Gastrocnemius medialis (tissue), 4 donors: ENCODE results near the gene KCNK18. TPM values are rescaled to one million over a fixed set of nuclear protein-coding genes. Genes with fewer than 3 reads are reported as not detected.

Experiments
- ATAC-seq, 2 donors: fragments of 150-250 bp; one replicate each; pipeline ENCODE4 v1.9.1; 2016
- DNase-seq, 2 donors: peaks; one replicate each; pipeline ENCODE4 v3.0.0-alpha.2; 2019
- H3K27ac ChIP-seq, 4 donors: fragments of 200-600 bp; sonication (generic); 1 replicate in 1 of 4; 2 replicates in 3 of 4; pipeline ENCODE4 v1.5.1; 2016 to 2018; ENCODE audit warnings: mild to moderate bottlenecking in 2 of 4, moderate library complexity in 1 of 4
- H3K27me3 ChIP-seq, 3 donors: fragments of 200-600 bp; sonication (generic) in 2 of 3; 1 replicate in 1 of 3; 2 replicates in 2 of 3; pipeline versions ENCODE4 v1.5.1 to v1.6.0; 2016 to 2019; ENCODE audit warnings: mild to moderate bottlenecking in 1 of 3, moderate library complexity in 1 of 3
- H3K36me3 ChIP-seq, 2 donors: fragments of 200-600 bp; sonication (generic) in 1 of 2; one replicate each; pipeline ENCODE4 v1.5.1; 2017 to 2018
- H3K4me1 ChIP-seq, 2 donors: fragments of 200-600 bp; sonication (generic) in 1 of 2; one replicate each; pipeline ENCODE4 v1.5.1; 2016 to 2017; ENCODE audit warnings: mild to moderate bottlenecking in 2 of 2
- H3K4me3 ChIP-seq, 4 donors: fragments of 200-600 bp; sonication (generic) in 3 of 4; 1 replicate in 1 of 4; 2 replicates in 3 of 4; pipeline ENCODE4 v1.5.1; 2016 to 2019; ENCODE audit warnings: mild to moderate bottlenecking in 2 of 4
- H3K9me3 ChIP-seq, 3 donors: fragments of 200-600 bp; sonication (generic) in 2 of 3; 1 replicate in 1 of 3; 2 replicates in 2 of 3; pipeline ENCODE4 v1.5.1; 2016 to 2019
- POLR2A ChIP-seq, 2 donors: fragments of 450-650 bp; IDR thresholded peaks; one replicate each; pipeline ENCODE4 v1.6.1; 2017; ENCODE audit warnings: antibody characterized with exemption in 2 of 2, mild to moderate bottlenecking in 2 of 2, moderate library complexity in 2 of 2
- in situ Hi-C, 4 donors: fragments of 200-750 bp; cut with MboI; loops; one replicate each; pipeline versions ENCODE4 v1.15.0 to v1.8.0; 2017; ENCODE audit warnings: low sequenced_read_pairs in 4 of 4
- intact Hi-C: fragments of 100-400 bp; cut with DNase I; formaldehyde crosslinking; loops from one replicate; pipeline ENCODE4 v1.15.1; 2023; ENCODE audit warnings: low total_unique reads
- total RNA-seq, 4 donors: library from RNA; depleted of rRNA; stranded (reverse); fragments of >200 nt; gene quantifications; one replicate each; pipeline versions ENCODE4 v1.1.0 to v1.2.3, GENCODE V29; 2016
- TF ChIP-seq, protein P1 (sequence below), 5 experiments: fragments of 450-650 bp in 3 of 5; fragments of 200-600 bp in 2 of 5; sonication (generic) in 2 of 5; IDR thresholded peaks in 4 of 5; conservative IDR thresholded peaks in 1 of 5; 1 replicate in 4 of 5; 2 replicates in 1 of 5; pipeline ENCODE4 v1.5.1; 2016 to 2019; ENCODE audit warnings: antibody characterized with exemption in 5 of 5, mild to moderate bottlenecking in 3 of 5, moderate library complexity in 3 of 5

KCNK18 gene
- total RNA-seq, 4 donors from 2014 or later = not detected

GRCh38 chr10:117201826-117202225, 4.5 kb downstream of the KCNK18 start:
- Histone ChIP-seq H3K36me3 (no peaks in the 10 kb centered on the region), H3K4me3 (no peak overlapping the region), H3K9me3 (no peaks in the 10 kb centered on the region), H3K27me3 (no peaks in the 10 kb centered on the region), H3K27ac (no peak overlapping the region), H3K4me1 (no peaks in the 10 kb centered on the region)
- no peak for TF ChIP-seq POLR2A (IDR thresholded peaks at IDR 0.05)
- TF ChIP-seq, protein P1, sequence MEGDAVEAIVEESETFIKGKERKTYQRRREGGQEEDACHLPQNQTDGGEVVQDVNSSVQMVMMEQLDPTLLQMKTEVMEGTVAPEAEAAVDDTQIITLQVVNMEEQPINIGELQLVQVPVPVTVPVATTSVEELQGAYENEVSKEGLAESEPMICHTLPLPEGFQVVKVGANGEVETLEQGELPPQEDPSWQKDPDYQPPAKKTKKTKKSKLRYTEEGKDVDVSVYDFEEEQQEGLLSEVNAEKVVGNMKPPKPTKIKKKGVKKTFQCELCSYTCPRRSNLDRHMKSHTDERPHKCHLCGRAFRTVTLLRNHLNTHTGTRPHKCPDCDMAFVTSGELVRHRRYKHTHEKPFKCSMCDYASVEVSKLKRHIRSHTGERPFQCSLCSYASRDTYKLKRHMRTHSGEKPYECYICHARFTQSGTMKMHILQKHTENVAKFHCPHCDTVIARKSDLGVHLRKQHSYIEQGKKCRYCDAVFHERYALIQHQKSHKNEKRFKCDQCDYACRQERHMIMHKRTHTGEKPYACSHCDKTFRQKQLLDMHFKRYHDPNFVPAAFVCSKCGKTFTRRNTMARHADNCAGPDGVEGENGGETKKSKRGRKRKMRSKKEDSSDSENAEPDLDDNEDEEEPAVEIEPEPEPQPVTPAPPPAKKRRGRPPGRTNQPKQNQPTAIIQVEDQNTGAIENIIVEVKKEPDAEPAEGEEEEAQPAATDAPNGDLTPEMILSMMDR (IDR thresholded peaks at IDR 0.05 in 4 of 5, conservative IDR thresholded peaks at IDR 0.05 in 1 of 5) = no peak
- intact Hi-C loops = no loop called here
- ATAC-seq (no peak), DNase-seq (no peak)
- in situ Hi-C loops = loop anchor here (25.0 kb wide), 2 partner anchors 235 to 1035 kb away; no protein-coding TSS in a partner anchor

GRCh38 chr10:117204316-117204715, 7.0 kb downstream of the KCNK18 start:
- intact Hi-C loops (no loop called here), in situ Hi-C loops (loop anchor here (25.0 kb wide), 2 partner anchors 233 to 1033 kb away; no protein-coding TSS in a partner anchor)
- H3K9me3 ChIP-seq = no peaks in the 10 kb centered on the region
- no peak for DNase-seq
- no peak for ATAC-seq
- no peaks in the 10 kb centered on the region for H3K27me3 ChIP-seq
- H3K27ac ChIP-seq = no peak overlapping the region
- H3K4me3 ChIP-seq = no peak overlapping the region
- no peaks in the 10 kb centered on the region for H3K4me1 ChIP-seq
- TF ChIP-seq POLR2A (IDR thresholded peaks at IDR 0.05) = no peak
- TF ChIP-seq, protein P1 (IDR thresholded peaks at IDR 0.05 in 4 of 5, conservative IDR thresholded peaks at IDR 0.05 in 1 of 5) = no peak
- H3K36me3 ChIP-seq = no peaks in the 10 kb centered on the region

DNA sequence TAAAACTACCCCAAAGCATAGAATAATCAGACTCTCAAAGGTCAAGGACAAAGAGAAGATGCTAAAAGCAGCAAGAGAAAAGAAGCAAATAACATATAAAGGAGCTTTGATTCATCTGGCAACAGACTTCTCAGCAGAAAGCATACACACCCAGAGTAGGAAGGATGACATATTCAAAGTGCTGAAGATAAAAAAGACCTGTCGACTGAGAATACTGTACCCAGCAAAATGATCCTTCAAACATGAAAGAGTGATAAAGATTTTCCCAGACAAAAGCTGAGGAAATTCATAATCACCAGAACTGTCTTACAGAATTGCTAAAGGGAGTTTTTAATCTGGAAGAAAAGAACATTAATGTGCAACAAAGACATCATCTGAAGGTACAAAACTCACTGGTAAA, 14.9 kb downstream of the KCNK18 start:
- intact Hi-C loops (no loop called here), in situ Hi-C loops (loop anchor here (25.0 kb wide), 2 partner anchors 225 to 1025 kb away; no protein-coding TSS in a partner anchor)
- no peaks in the 10 kb centered on the region for H3K9me3 ChIP-seq
- TF ChIP-seq, protein P1 (IDR thresholded peaks at IDR 0.05 in 4 of 5, conservative IDR thresholded peaks at IDR 0.05 in 1 of 5) = no peak
- TF ChIP-seq POLR2A (IDR thresholded peaks at IDR 0.05) = no peak
- no peak for ATAC-seq
- no peak for DNase-seq
- peaks cover 0 to 8% of the 10 kb centered on the region in 2 donors for H3K4me1 ChIP-seq
- peaks cover 19 to 20% (median 20%) of the 10 kb centered on the region in 3 donors for H3K27me3 ChIP-seq
- H3K36me3 ChIP-seq = no peaks in the 10 kb centered on the region
- H3K27ac ChIP-seq = no peak overlapping the region
- no peak overlapping the region for H3K4me3 ChIP-seq

- Histone ChIP-seq H3K4me1 (peaks cover 0 to 8% of the 10 kb centered on the region in 2 donors), H3K4me3 (no peak overlapping the region), H3K27me3 (peaks cover 23 to 36% (median 26%) of the 10 kb centered on the region in 3 donors), H3K9me3 (no peaks in the 10 kb centered on the region), H3K27ac (no peak overlapping the region), H3K36me3 (no peaks in the 10 kb centered on the region)
- DNase-seq (no peak), ATAC-seq (no peak)
- intact Hi-C loops (no loop called here), in situ Hi-C loops (loop anchor here (25.0 kb wide), 2 partner anchors 223 to 1023 kb away; no protein-coding TSS in a partner anchor)
- TF ChIP-seq POLR2A (IDR thresholded peaks at IDR 0.05) = no peak
- TF ChIP-seq, protein P1 (IDR thresholded peaks at IDR 0.05 in 4 of 5, conservative IDR thresholded peaks at IDR 0.05 in 1 of 5) = no peak
Observed at GRCh38 chr10:117214401-117214800, 17.1 kb downstream of the KCNK18 start.
